Omental fat pad (tissue), 4 donors: ENCODE data around the gene RDH12. TPM values are rescaled to one million over a fixed set of nuclear protein-coding genes. Genes with fewer than 3 reads are reported as not detected.

Source experiments
- ATAC-seq: fragments of 150-250 bp; one replicate; pipeline ENCODE4 v1.9.1; 2016; ENCODE audit warnings: mild to moderate bottlenecking, moderate library complexity; ENCODE audit not compliant: low FRiP score
- DNase-seq: peaks from one replicate; pipeline ENCODE4 v3.0.0-alpha.2; 2019; ENCODE audit warnings: low spot score
- CTCF ChIP-seq, 3 donors: fragments of 450-650 bp; IDR thresholded peaks; one replicate each; pipeline ENCODE4 v1.5.1; 2016 to 2017; ENCODE audit warnings: antibody characterized with exemption in 3 of 3, mild to moderate bottlenecking in 3 of 3, moderate library complexity in 2 of 3
- small RNA-seq: library from RNA; depleted of rRNA; stranded (forward); fragments of <200 nt; gene quantifications from one replicate; pipeline ENCODE3, GENCODE V24; 2016
- total RNA-seq, 4 donors: library from RNA; depleted of rRNA; stranded (reverse); fragments of >200 nt; gene quantifications; one replicate each; pipeline ENCODE4 v1.1.0, GENCODE V29; 2016

RDH12 gene
- total RNA-seq, 4 donors from 2014 or later: 0.28 TPM; not detected in 3

GRCh38 chr14:67776653-67777322 is 75.1 kb downstream of the RDH12 start:
- ATAC-seq (no peak), DNase-seq (no peak)
- no peak for TF ChIP-seq CTCF (IDR thresholded peaks at IDR 0.05)

- TF ChIP-seq CTCF (IDR thresholded peaks at IDR 0.05): no peak
Measured at GRCh38 chr14:67778792-67779191, 77.1 kb downstream of the RDH12 start.

GRCh38 chr14:67782090-67782489 is 80.4 kb downstream of the RDH12 start:
- DNase-seq (no peak), ATAC-seq (no peak)
- TF ChIP-seq CTCF (IDR thresholded peaks at IDR 0.05): no peak

More at GRCh38 chr14:67778792-67779191, 77.1 kb downstream of the RDH12 start:
- ATAC-seq (no peak), DNase-seq (no peak)

Small RNA genes lying within 50 kb of the gene (small RNA-seq; reads per million reads assigned to genes)
- not detected for gene AL049779.3
- not detected for gene RN7SL369P
- not detected for gene RNA5SP386

Other genes starting within 250 kb of the RDH12 start
- 1 to 10 TPM in 2 of 4 donors, under 1 TPM in 2; 0.84 to 6.6 (median 1.3) TPM for gene TMEM229B, start 213.2 kb upstream of the RDH12 start, total RNA-seq
- gene PLEKHH1, start 168.6 kb upstream of the RDH12 start, total RNA-seq: 1 to 10 TPM; 1.7 to 7.5 (median 5.5) TPM
- 10 to 100 TPM; 16.0 to 27.7 (median 24.9) TPM for gene PIGH, start 101.6 kb upstream of the RDH12 start, total RNA-seq
- gene ARG2, start 82.0 kb upstream of the RDH12 start, total RNA-seq: 10 to 100 TPM in 3 of 4 donors, 1 to 10 TPM in 1; 1.6 to 13.9 (median 11.3) TPM
- gene VTI1B, start 27.3 kb upstream of the RDH12 start, total RNA-seq: 100 to 1,000 TPM in 3 of 4 donors, 10 to 100 TPM in 1; 96.1 to 133 (median 114) TPM
- gene RDH11, start 6.1 kb upstream of the RDH12 start, total RNA-seq: 10 to 100 TPM; 29.4 to 38.8 (median 35.3) TPM
- 10 to 100 TPM; 24.1 to 33.7 (median 25.0) TPM for gene ZFYVE26, start 114.7 kb downstream of the RDH12 start, total RNA-seq
- gene RAD51B, start 117.9 kb downstream of the RDH12 start, total RNA-seq: 10 to 100 TPM in 2 of 4 donors, 1 to 10 TPM in 2; 8.9 to 30.3 (median 10.4) TPM